NCI-H510A treated with DMSO at 0.1 percent for 48 hours (cell line): Measurements from ENCODE around the gene PCDHB11.
"Not testable (repeated sequence)": the region's sequence is repeated elsewhere in the genome, so short reads cannot be mapped to it uniquely, and the experiment has no call there.

Experiments
- DNase-seq: peaks from one replicate; lab custom pipeline; 2025; lab: John Stamatoyannopoulos, UW

The PCDHB11 gene

DNA sequence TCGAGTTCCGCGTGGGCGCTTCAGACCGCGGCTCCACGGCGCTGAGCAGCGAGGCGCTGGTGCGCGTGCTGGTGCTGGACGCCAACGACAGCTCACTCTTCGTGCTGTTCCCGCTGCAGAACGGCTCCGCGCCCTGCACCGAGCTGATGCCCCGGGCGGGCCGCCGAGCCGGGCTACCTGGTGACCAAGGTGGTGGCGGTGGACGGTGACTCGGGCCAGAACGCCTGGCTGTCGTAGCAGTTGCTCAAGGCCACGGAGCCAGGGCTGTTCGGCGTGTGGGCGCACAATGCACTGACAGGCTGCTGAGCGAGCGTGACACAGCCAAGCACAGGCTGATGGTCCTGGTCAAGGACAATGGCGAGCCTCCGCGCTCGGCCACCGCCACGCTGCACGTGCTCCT lies 42.1 kb downstream of the PCDHB11 start:
- no peak for DNase-seq

DNA sequence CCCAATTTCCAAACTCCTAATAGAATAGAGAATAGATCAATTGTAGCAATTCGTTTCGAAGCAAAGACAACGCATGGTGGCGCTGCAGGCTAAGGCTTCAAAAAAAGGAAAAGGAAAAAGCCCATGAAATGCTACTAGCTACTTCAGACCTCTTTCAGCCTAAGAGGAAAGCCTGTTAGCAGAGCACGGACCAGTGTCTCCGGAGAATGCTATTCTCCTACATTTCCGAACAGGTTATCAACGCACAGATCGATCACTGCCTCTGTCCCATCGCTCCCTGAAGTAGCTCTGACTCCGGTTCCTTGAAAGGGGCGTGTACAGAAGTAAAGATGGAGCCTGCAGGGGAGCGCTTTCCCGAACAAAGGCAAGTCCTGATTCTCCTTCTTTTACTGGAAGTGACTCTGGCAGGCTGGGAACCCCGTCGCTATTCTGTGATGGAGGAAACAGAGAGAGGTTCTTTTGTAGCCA lies 45.9 kb downstream of the PCDHB11 start, which contains the start of gene PCDHB15:
Gene PCDHB15 (plus strand): TSS at position 146 of the 468 bp plus-strand sequence. CDS start 184 bp downstream, at position 330.
- DNase-seq = no peak

DNA sequence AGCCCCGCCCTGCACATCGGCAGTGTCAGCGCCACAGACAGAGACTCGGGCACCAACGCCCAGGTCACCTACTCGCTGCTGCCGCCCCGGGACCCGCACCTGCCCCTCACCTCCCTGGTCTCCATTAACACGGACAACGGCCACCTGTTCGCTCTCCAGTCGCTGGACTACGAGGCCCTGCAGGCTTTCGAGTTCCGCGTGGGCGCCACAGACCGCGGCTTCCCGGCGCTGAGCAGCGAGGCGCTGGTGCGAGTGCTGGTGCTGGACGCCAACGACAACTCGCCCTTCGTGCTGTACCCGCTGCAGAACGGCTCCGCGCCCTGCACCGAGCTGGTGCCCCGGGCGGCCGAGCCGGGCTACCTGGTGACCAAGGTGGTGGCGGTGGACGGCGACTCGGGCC lies 47.5 kb downstream of the PCDHB11 start:
- not testable (repeated sequence) for DNase-seq

DNA sequence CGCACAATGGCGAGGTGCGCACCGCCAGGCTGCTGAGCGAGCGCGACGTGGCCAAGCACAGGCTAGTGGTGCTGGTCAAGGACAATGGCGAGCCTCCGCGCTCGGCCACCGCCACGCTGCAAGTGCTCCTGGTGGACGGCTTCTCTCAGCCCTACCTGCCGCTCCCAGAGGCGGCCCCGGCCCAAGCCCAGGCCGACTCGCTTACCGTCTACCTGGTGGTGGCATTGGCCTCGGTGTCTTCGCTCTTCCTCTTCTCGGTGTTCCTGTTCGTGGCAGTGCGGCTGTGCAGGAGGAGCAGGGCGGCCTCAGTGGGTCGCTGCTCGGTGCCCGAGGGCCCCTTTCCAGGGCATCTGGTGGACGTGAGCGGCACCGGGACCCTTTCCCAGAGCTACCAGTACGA lies 48.0 kb downstream of the PCDHB11 start:
- DNase-seq = not testable (repeated sequence)

DNA sequence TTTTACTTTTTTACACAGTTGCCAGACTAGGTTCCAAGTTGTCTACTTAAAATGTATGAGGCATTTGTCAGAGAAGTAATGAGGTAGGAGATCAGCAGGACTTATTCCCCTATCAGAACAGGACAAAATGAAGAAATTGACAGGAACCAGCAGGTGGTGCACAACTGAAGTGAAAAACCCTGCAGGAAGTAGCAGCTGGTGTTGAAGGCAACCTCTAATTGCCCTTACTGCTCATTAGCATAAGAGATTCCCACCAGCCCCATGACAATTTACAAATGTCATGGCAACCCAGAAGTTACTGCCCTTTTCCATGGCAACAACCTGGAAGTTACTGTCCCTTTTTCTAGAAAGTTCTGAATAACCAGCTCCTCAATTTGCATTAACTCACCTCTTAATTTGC lies 51.1 kb downstream of the PCDHB11 start:
- no peak for DNase-seq
